HG02973 (cell line): ENCODE measurements around the gene PDZK1.
"Not testable (repeated sequence)": the region's sequence is repeated elsewhere in the genome, so short reads cannot be mapped to it uniquely, and the experiment has no call there.

Experiments
- ATAC-seq: cut with Tn5 transposase; IDR thresholded peaks from one replicate; pipeline ENCODE4 v1.9.1; 2021; ENCODE audit warnings: moderate library complexity; ENCODE audit not compliant: unreplicated experiment

Gene PDZK1

GRCh38 chr1:145665015-145665414 lies 42.2 kb downstream of the PDZK1 start:
- ATAC-seq: not testable (repeated sequence)

- ATAC-seq: not testable (repeated sequence)
Observed at GRCh38 chr1:145662502-145662901, 44.7 kb downstream of the PDZK1 start.

GRCh38 chr1:145656245-145656943 lies 50.8 kb downstream of the PDZK1 start:
- not testable (repeated sequence) for ATAC-seq

- ATAC-seq: not testable (repeated sequence)
Observed at GRCh38 chr1:145643990-145644389, 63.2 kb downstream of the PDZK1 start.

- ATAC-seq: not testable (repeated sequence)
Observed at GRCh38 chr1:145641886-145642285, 65.3 kb downstream of the PDZK1 start.

- ATAC-seq: not testable (repeated sequence)
Observed at GRCh38 chr1:145636237-145636636, 70.9 kb downstream of the PDZK1 start.

GRCh38 chr1:145622177-145622576 lies 85.0 kb downstream of the PDZK1 start:
- not testable (repeated sequence) for ATAC-seq
